GM12891 (cell line): ENCODE results near the gene TMCC2.

Experiments used
- PAX5 ChIP-seq: IDR thresholded peaks from 2 replicates; pipeline ENCODE4 v1.6.1; 2011; ENCODE audit warnings: low read length, moderate library complexity, mild to moderate bottlenecking; ENCODE audit not compliant: insufficient read depth, severe bottlenecking
- POLR2A ChIP-seq: IDR thresholded peaks from 2 replicates; pipeline ENCODE4 v1.6.1; 2011; ENCODE audit warnings: low read depth, low read length, control low read depth
- POLR2AphosphoS5 ChIP-seq: IDR thresholded peaks from 2 replicates; pipeline ENCODE4 v1.6.1; 2011; ENCODE audit warnings: low read depth, low read length, control low read depth
- POU2F2 ChIP-seq: IDR thresholded peaks from 2 replicates; pipeline ENCODE4 v1.6.1; 2011; ENCODE audit warnings: low read depth, mild to moderate bottlenecking, control low read depth, low read length, moderate library complexity
- SPI1 ChIP-seq: IDR thresholded peaks from 2 replicates; pipeline ENCODE4 v1.6.1; 2011; ENCODE audit warnings: low read depth, low read length, control low read depth
- TAF1 ChIP-seq: IDR thresholded peaks from 2 replicates; pipeline ENCODE4 v1.6.1; 2011; ENCODE audit warnings: low read depth, low read length, control low read depth

DNA sequence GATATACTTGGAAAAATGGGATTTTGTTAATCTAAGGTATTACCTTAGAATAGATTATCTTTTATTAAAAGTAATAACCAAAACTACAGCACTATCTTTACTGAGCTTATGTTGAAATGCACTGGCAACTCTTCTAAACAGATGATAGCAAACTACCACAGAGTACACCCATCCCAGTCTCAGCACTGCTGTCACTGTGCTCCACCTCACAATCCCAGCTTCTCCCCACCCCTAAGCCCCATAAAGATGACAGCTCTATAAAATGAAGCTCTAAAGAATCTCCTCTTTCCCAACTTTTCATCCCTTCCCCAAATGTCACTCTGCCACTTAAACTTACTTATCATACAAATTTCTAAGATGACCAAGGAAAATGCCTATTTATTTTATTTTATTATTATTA lies 22.7 kb upstream of the TMCC2 start:
- TF ChIP-seq POLR2A = no peak
- TF ChIP-seq POLR2AphosphoS5 = no peak
- no peak for TF ChIP-seq SPI1
- no peak for TF ChIP-seq PAX5
- no peak for TF ChIP-seq TAF1
- no peak for TF ChIP-seq POU2F2
